CD4-positive, CD25-positive, alpha-beta regulatory T cell (primary cell): ENCODE measurements around the gene CUX1. TPM values are rescaled to one million over a fixed set of nuclear protein-coding genes. Genes with fewer than 3 reads are reported as not detected.

ENCODE experiments used
- ATAC-seq, 2 donors: fragments of 150-1000 bp; cut with Tn5 transposase; one replicate each; pipeline ENCODE4 v1.10.0; 2021; ENCODE audit warnings: low read depth in 2 of 2, moderate number of reproducible peaks in 2 of 2, moderate library complexity in 1 of 2
- DNase-seq, 3 donors: peaks; one replicate each; pipeline versions ENCODE4 v3.0.0 to v3.0.0-alpha.2; 2012 to 2022; ENCODE audit warnings: mixed read lengths in 1 of 3
- H3K27ac ChIP-seq: one replicate; pipeline ENCODE4 v1.7.0; 2013; ENCODE audit warnings: mild to moderate bottlenecking, low read length; ENCODE audit not compliant: insufficient read depth, poor library complexity, severe bottlenecking
- H3K27me3 ChIP-seq: one replicate; pipeline ENCODE4 v1.7.0; 2013; ENCODE audit warnings: low read length; ENCODE audit not compliant: control insufficient read depth, insufficient read depth
- H3K36me3 ChIP-seq: one replicate; pipeline ENCODE4 v1.7.0; 2013; ENCODE audit warnings: mild to moderate bottlenecking, low read length, moderate library complexity; ENCODE audit not compliant: control insufficient read depth, insufficient read depth
- H3K4me1 ChIP-seq: 2 replicates; pipeline ENCODE4 v1.7.0; 2013; ENCODE audit warnings: mild to moderate bottlenecking, low read length; ENCODE audit not compliant: insufficient read depth, control insufficient read depth, poor library complexity, severe bottlenecking
- H3K4me3 ChIP-seq: one replicate; pipeline ENCODE4 v1.7.0; 2013; ENCODE audit warnings: low read depth, mild to moderate bottlenecking, low read length, moderate library complexity
- H3K9me3 ChIP-seq, 2 experiments: 1 replicate in 1 of 2; 2 replicates in 1 of 2; pipeline ENCODE4 v1.7.0; 2013; ENCODE audit warnings: low read length in 2 of 2, mild to moderate bottlenecking in 1 of 2, moderate library complexity in 1 of 2; ENCODE audit not compliant: control insufficient read depth in 2 of 2
- H3K27ac Mint-ChIP-seq, 3 donors: one replicate each; pipeline ENCODE4 v1.8.0; 2020 to 2022; ENCODE audit warnings: mild to moderate bottlenecking in 3 of 3, mixed read lengths in 3 of 3, moderate library complexity in 2 of 3
- H3K27me3 Mint-ChIP-seq: one replicate; pipeline ENCODE4 v1.8.0; 2022; ENCODE audit warnings: mild to moderate bottlenecking, mixed read lengths
- H3K36me3 Mint-ChIP-seq: one replicate; pipeline ENCODE4 v1.8.0; 2020; ENCODE audit warnings: mixed read lengths
- H3K4me1 Mint-ChIP-seq, 4 donors: one replicate each; pipeline ENCODE4 v1.8.0; 2020 to 2022; ENCODE audit warnings: mixed read lengths in 4 of 4, mild to moderate bottlenecking in 1 of 4
- H3K4me3 Mint-ChIP-seq, 4 donors: one replicate each; pipeline ENCODE4 v1.8.0; 2020 to 2022; ENCODE audit warnings: mild to moderate bottlenecking in 4 of 4, mixed read lengths in 4 of 4, moderate library complexity in 3 of 4
- H3K9me3 Mint-ChIP-seq, 7 donors: one replicate each; pipeline ENCODE4 v1.8.0; 2020 to 2022; ENCODE audit warnings: mixed read lengths in 7 of 7, mild to moderate bottlenecking in 3 of 7, moderate library complexity in 2 of 7
- polyA plus RNA-seq, 4 donors: library from polyadenylated mRNA; unstranded; fragments of 300-500 nt; fragmentation: Illumina TruSeq; gene quantifications; one replicate each; pipeline ENCODE4 v1.2.3, GENCODE V29; 2021
- total RNA-seq: library from RNA; stranded (reverse); gene quantifications from one replicate; pipeline ENCODE4 v1.2.3, GENCODE V29; 2022

Gene CUX1
- total and polyA plus RNA-seq, 5 donors from 2014 or later: 6.0 to 45.1 (median 7.8) TPM

GRCh38 chr7:101814991-101815825 is 2.2 kb upstream of the CUX1 start:
- peaks cover 25% of the 10 kb centered on the region for H3K4me1 ChIP-seq
- H3K4me3 ChIP-seq: peak overlapping the region; percentile 90
- H3K36me3 ChIP-seq: no peaks in the 10 kb centered on the region
- Mint-ChIP-seq H3K27ac (peak overlapping the region in 2 of 3 donors; percentile 7 to 78), H3K36me3 (no peaks in the 10 kb centered on the region), H3K4me3 (peak overlapping the region; percentile 84 to 96 (median 91)), H3K27me3 (peaks cover 19% of the 10 kb centered on the region), H3K4me1 (peaks cover 19 to 26% (median 20%) of the 10 kb centered on the region in 4 donors), H3K9me3 (no peaks in the 10 kb centered on the region)
- DNase-seq (peak in 2 of 3 donors; percentile 41 to 57), ATAC-seq (peak; percentile 53)
- H3K9me3 ChIP-seq: no peaks in the 10 kb centered on the region
- H3K27me3 ChIP-seq: peaks cover 10% of the 10 kb centered on the region
- H3K27ac ChIP-seq: no peak overlapping the region

GRCh38 chr7:101815826-101816594 is 1.4 kb upstream of the CUX1 start:
- Mint-ChIP-seq H3K4me3 (peak overlapping the region; percentile 83 to 88 (median 85)), H3K9me3 (no peaks in the 10 kb centered on the region), H3K27ac (peak overlapping the region in 1 of 3 donors; percentile 46), H3K4me1 (peaks cover 19 to 29% (median 24%) of the 10 kb centered on the region in 4 donors), H3K36me3 (peaks cover 3% of the 10 kb centered on the region), H3K27me3 (peaks cover 19% of the 10 kb centered on the region)
- Histone ChIP-seq H3K9me3 (no peaks in the 10 kb centered on the region), H3K36me3 (no peaks in the 10 kb centered on the region), H3K4me1 (peaks cover 25% of the 10 kb centered on the region), H3K27me3 (peaks cover 10% of the 10 kb centered on the region), H3K4me3 (peak overlapping the region; percentile 55), H3K27ac (no peak overlapping the region)
- peak; percentile 79 to 86 for ATAC-seq
- DNase-seq: peak; percentile 62 to 87 (median 71)

GRCh38 chr7:101816595-101817470 is 593 bp upstream of the CUX1 start:
- Histone ChIP-seq H3K27ac (no peak overlapping the region), H3K9me3 (no peaks in the 10 kb centered on the region), H3K36me3 (no peaks in the 10 kb centered on the region), H3K27me3 (peaks cover 10% of the 10 kb centered on the region), H3K4me1 (peaks cover 25% of the 10 kb centered on the region), H3K4me3 (no peak overlapping the region)
- H3K9me3 Mint-ChIP-seq: no peaks in the 10 kb centered on the region
- peak overlapping the region in 1 of 4 donors; percentile 90 for H3K4me3 Mint-ChIP-seq
- H3K4me1 Mint-ChIP-seq: peaks cover 19 to 29% (median 25%) of the 10 kb centered on the region in 4 donors
- H3K36me3 Mint-ChIP-seq: peaks cover 3% of the 10 kb centered on the region
- peaks cover 19% of the 10 kb centered on the region for H3K27me3 Mint-ChIP-seq
- peak in 2 of 3 donors; percentile 10 to 13 for DNase-seq
- no peak for ATAC-seq
- no peak overlapping the region for H3K27ac Mint-ChIP-seq

GRCh38 chr7:101818287-101819071 is 1.1 kb downstream of the CUX1 start:
- peaks cover 3% of the 10 kb centered on the region for H3K36me3 Mint-ChIP-seq
- Histone ChIP-seq H3K4me3 (peak overlapping the region; percentile 58), H3K9me3 (no peaks in the 10 kb centered on the region), H3K36me3 (no peaks in the 10 kb centered on the region), H3K4me1 (peaks cover 25% of the 10 kb centered on the region), H3K27me3 (peaks cover 3% of the 10 kb centered on the region), H3K27ac (no peak overlapping the region)
- H3K4me1 Mint-ChIP-seq: peaks cover 18 to 36% (median 27%) of the 10 kb centered on the region in 4 donors
- H3K4me3 Mint-ChIP-seq: peak overlapping the region; percentile 81 to 90 (median 86)
- no peak overlapping the region for H3K27ac Mint-ChIP-seq
- H3K27me3 Mint-ChIP-seq: peaks cover 12% of the 10 kb centered on the region
- H3K9me3 Mint-ChIP-seq: no peaks in the 10 kb centered on the region
- ATAC-seq (no peak), DNase-seq (no peak)

- Histone ChIP-seq H3K27ac (no peak overlapping the region), H3K4me3 (no peak overlapping the region), H3K36me3 (no peaks in the 10 kb centered on the region), H3K4me1 (peaks cover 23% of the 10 kb centered on the region), H3K27me3 (peaks cover 3% of the 10 kb centered on the region), H3K9me3 (no peaks in the 10 kb centered on the region)
- H3K4me3 Mint-ChIP-seq: peak overlapping the region in 3 of 4 donors; percentile 27 to 90 (median 48)
- peaks cover 12% of the 10 kb centered on the region for H3K27me3 Mint-ChIP-seq
- DNase-seq (no peak), ATAC-seq (no peak)
- no peaks in the 10 kb centered on the region for H3K9me3 Mint-ChIP-seq
- no peak overlapping the region for H3K27ac Mint-ChIP-seq
- H3K4me1 Mint-ChIP-seq: peaks cover 15 to 36% (median 27%) of the 10 kb centered on the region in 4 donors
- H3K36me3 Mint-ChIP-seq: peaks cover 3% of the 10 kb centered on the region
Observed at GRCh38 chr7:101819183-101819582, 1.8 kb downstream of the CUX1 start.

- DNase-seq: no peak
- H3K4me3 Mint-ChIP-seq: peak overlapping the region in 1 of 4 donors; percentile 73
- Histone ChIP-seq H3K27ac (no peak overlapping the region), H3K36me3 (no peaks in the 10 kb centered on the region), H3K9me3 (no peaks in the 10 kb centered on the region), H3K27me3 (no peaks in the 10 kb centered on the region), H3K4me1 (peaks cover 16% of the 10 kb centered on the region), H3K4me3 (no peak overlapping the region)
- H3K27ac Mint-ChIP-seq: peak overlapping the region in 1 of 3 donors; percentile 80
- no peak for ATAC-seq
- H3K27me3 Mint-ChIP-seq: peaks cover 5% of the 10 kb centered on the region
- H3K9me3 Mint-ChIP-seq: no peaks in the 10 kb centered on the region
- peaks cover 7% of the 10 kb centered on the region for H3K36me3 Mint-ChIP-seq
- peaks cover 15 to 35% (median 24%) of the 10 kb centered on the region in 4 donors for H3K4me1 Mint-ChIP-seq
Observed at GRCh38 chr7:101819913-101820522, 2.6 kb downstream of the CUX1 start.
